H9 (cell line): ENCODE data around the gene SHB. TPM values are rescaled to one million over a fixed set of nuclear protein-coding genes. Genes with fewer than 3 reads are reported as not detected.

Experiments
- DNase-seq: peaks from one replicate; pipeline ENCODE4 v3.0.0-alpha.2; 2017
- H2AFZ ChIP-seq: one replicate; pipeline ENCODE4 v1.6.1; 2013; ENCODE audit warnings: mild to moderate bottlenecking, low read length, control low read depth, moderate library complexity
- H2AK5ac ChIP-seq: 2 replicates; pipeline ENCODE4 v1.6.1; 2013; ENCODE audit warnings: low read length, control low read depth, mixed read lengths; ENCODE audit not compliant: insufficient read length
- H2BK120ac ChIP-seq: one replicate; pipeline ENCODE4 v1.6.1; 2013; ENCODE audit warnings: low read depth, mild to moderate bottlenecking, low read length, control low read depth, inconsistent platforms; ENCODE audit not compliant: poor library complexity, severe bottlenecking
- H2BK12ac ChIP-seq: 2 replicates; pipeline ENCODE4 v1.6.1; 2013; ENCODE audit warnings: low read length, control low read depth, mixed read lengths, low read depth; ENCODE audit not compliant: insufficient read length
- H2BK15ac ChIP-seq: 2 replicates; pipeline ENCODE4 v1.6.1; 2013; ENCODE audit warnings: low read depth, low read length, control low read depth
- H2BK20ac ChIP-seq: one replicate; pipeline ENCODE4 v1.6.1; 2013; ENCODE audit warnings: low read depth, mild to moderate bottlenecking, low read length, control low read depth, inconsistent platforms; ENCODE audit not compliant: poor library complexity, severe bottlenecking
- H2BK5ac ChIP-seq: 2 replicates; pipeline ENCODE4 v1.6.1; 2013; ENCODE audit warnings: low read length, control low read depth, mixed read lengths; ENCODE audit not compliant: insufficient read length
- H3K14ac ChIP-seq: 2 replicates; pipeline ENCODE4 v1.6.1; 2013; ENCODE audit warnings: low read length, control low read depth; ENCODE audit not compliant: insufficient read depth
- H3K18ac ChIP-seq: 2 replicates; pipeline ENCODE4 v1.6.1; 2013; ENCODE audit warnings: low read depth, mild to moderate bottlenecking, mixed read lengths, low read length, control low read depth; ENCODE audit not compliant: insufficient read length
- H3K23ac ChIP-seq: 2 replicates; pipeline ENCODE4 v1.6.1; 2013; ENCODE audit warnings: low read length, control low read depth, mixed read lengths, low read depth; ENCODE audit not compliant: insufficient read length
- H3K23me2 ChIP-seq: 2 replicates; pipeline ENCODE4 v1.6.1; 2013; ENCODE audit warnings: low read depth, mild to moderate bottlenecking, mixed read lengths, low read length, control low read depth; ENCODE audit not compliant: insufficient read length, poor library complexity, severe bottlenecking
- H3K27ac ChIP-seq: 2 replicates; pipeline ENCODE4 v1.5.1; 2013; ENCODE audit warnings: low read length, control low read depth, mixed read lengths, low read depth; ENCODE audit not compliant: insufficient read length
- H3K27me3 ChIP-seq: 2 replicates; pipeline ENCODE4 v1.6.1; 2013; ENCODE audit warnings: low read length, control low read depth, inconsistent platforms; ENCODE audit not compliant: insufficient read depth
- H3K4ac ChIP-seq: 2 replicates; pipeline ENCODE4 v1.6.1; 2013; ENCODE audit warnings: low read depth, mild to moderate bottlenecking, control low read depth, inconsistent platforms, low read length, moderate library complexity
- H3K4me1 ChIP-seq: 2 replicates; pipeline ENCODE4 v1.6.1; 2013; ENCODE audit warnings: low read length, control low read depth, inconsistent platforms; ENCODE audit not compliant: insufficient read depth
- H3K4me2 ChIP-seq: 2 replicates; pipeline ENCODE4 v1.6.1; 2013; ENCODE audit warnings: low read length, control low read depth, mixed read lengths; ENCODE audit not compliant: insufficient read length, insufficient read depth
- H3K56ac ChIP-seq: 2 replicates; pipeline ENCODE4 v1.6.1; 2013; ENCODE audit warnings: low read depth, mild to moderate bottlenecking, mixed read lengths, low read length, control low read depth; ENCODE audit not compliant: insufficient read length
- H3K79me1 ChIP-seq: 2 replicates; pipeline ENCODE4 v1.6.1; 2013; ENCODE audit warnings: low read depth, mild to moderate bottlenecking, moderate library complexity, low read length, control low read depth, inconsistent platforms; ENCODE audit not compliant: insufficient read depth, poor library complexity, severe bottlenecking
- H3K79me2 ChIP-seq: 2 replicates; pipeline ENCODE4 v1.6.1; 2013; ENCODE audit warnings: low read length, control low read depth, inconsistent platforms; ENCODE audit not compliant: insufficient read depth
- H3K9ac ChIP-seq: 2 replicates; pipeline ENCODE4 v1.6.1; 2013; ENCODE audit warnings: low read length, control low read depth, mixed read lengths; ENCODE audit not compliant: insufficient read length; ENCODE audit errors: extremely low read depth
- H3K9me3 ChIP-seq: one replicate; pipeline ENCODE4 v1.6.1; 2013; ENCODE audit warnings: low read depth, low read length, inconsistent platforms; ENCODE audit not compliant: control insufficient read depth
- H3T11ph ChIP-seq: one replicate; pipeline ENCODE4 v1.6.1; 2013; ENCODE audit warnings: mild to moderate bottlenecking, low read length, control low read depth, inconsistent platforms
- H4K20me1 ChIP-seq: one replicate; pipeline ENCODE4 v1.6.1; 2013; ENCODE audit not compliant: control insufficient read depth, insufficient read length, insufficient read depth
- H4K5ac ChIP-seq: 2 replicates; pipeline ENCODE4 v1.6.1; 2013; ENCODE audit warnings: low read depth, mild to moderate bottlenecking, mixed read lengths, low read length, control low read depth; ENCODE audit not compliant: insufficient read length
- H4K8ac ChIP-seq: replicated peaks from 2 replicates; pipeline ENCODE4 v1.6.1; 2013; ENCODE audit warnings: low read length, control low read depth, mixed read lengths, low read depth; ENCODE audit not compliant: insufficient read length
- H4K91ac ChIP-seq: 2 replicates; pipeline ENCODE4 v1.6.1; 2013; ENCODE audit warnings: low read depth, mild to moderate bottlenecking, moderate library complexity, mixed read lengths, low read length, control low read depth; ENCODE audit not compliant: insufficient read length
- H3K27ac Mint-ChIP-seq, 3 experiments: 2 replicates in 2 of 3; 3 replicates in 1 of 3; pipeline ENCODE4 v1.8.0; 2020 to 2021; ENCODE audit warnings: mixed read lengths in 3 of 3, mild to moderate bottlenecking in 1 of 3, moderate library complexity in 1 of 3
- H3K27me3 Mint-ChIP-seq: 2 replicates; pipeline ENCODE4 v1.8.0; 2021; ENCODE audit warnings: low read depth, mild to moderate bottlenecking, moderate library complexity, mixed read lengths
- H3K36me3 Mint-ChIP-seq, 3 experiments: 2 replicates in 2 of 3; 3 replicates in 1 of 3; pipeline ENCODE4 v1.8.0; 2020 to 2021; ENCODE audit warnings: low read depth in 3 of 3, mixed read lengths in 3 of 3; ENCODE audit not compliant: insufficient read depth in 1 of 3
- H3K4me1 Mint-ChIP-seq, 2 experiments: 2 replicates each; pipeline ENCODE4 v1.8.0; 2020; ENCODE audit warnings: mixed read lengths in 2 of 2
- H3K4me3 Mint-ChIP-seq, 2 experiments: 2 replicates in 1 of 2; 3 replicates in 1 of 2; pipeline ENCODE4 v1.8.0; 2020 to 2021; ENCODE audit warnings: mild to moderate bottlenecking in 2 of 2, mixed read lengths in 2 of 2, moderate library complexity in 1 of 2
- H3K9me3 Mint-ChIP-seq, 2 experiments: 2 replicates in 1 of 2; 3 replicates in 1 of 2; pipeline ENCODE4 v1.8.0; 2020; ENCODE audit warnings: mild to moderate bottlenecking in 2 of 2, mixed read lengths in 2 of 2, moderate library complexity in 1 of 2
- WGBS: extraction: QIAGEN DNeasy Blood & Tissue Kit; methylation state at CpG from one replicate; pipeline ENCODE4 v1.1.7; 2013; ENCODE audit warnings: missing lambda C conversion rate, low lambda C conversion rate, mixed read lengths; ENCODE audit not compliant: insufficient read length; ENCODE audit errors: extremely low coverage; 5-methylcytosine and 5-hydroxymethylcytosine counted together
- total RNA-seq: library from RNA; stranded (reverse); gene quantifications from 2 replicates; pipeline ENCODE4 v1.2.1, GENCODE V29; 2021
- TF ChIP-seq, protein P1 (sequence below): fragments of 200-600 bp; sonication (generic); conservative IDR thresholded peaks from 3 replicates; pipeline ENCODE4 v1.8.0; 2021; ENCODE audit warnings: antibody characterized with exemption, mild to moderate bottlenecking

The SHB gene
- total RNA-seq, 1 experiment from 2014 or later = 14.6 TPM

DNA sequence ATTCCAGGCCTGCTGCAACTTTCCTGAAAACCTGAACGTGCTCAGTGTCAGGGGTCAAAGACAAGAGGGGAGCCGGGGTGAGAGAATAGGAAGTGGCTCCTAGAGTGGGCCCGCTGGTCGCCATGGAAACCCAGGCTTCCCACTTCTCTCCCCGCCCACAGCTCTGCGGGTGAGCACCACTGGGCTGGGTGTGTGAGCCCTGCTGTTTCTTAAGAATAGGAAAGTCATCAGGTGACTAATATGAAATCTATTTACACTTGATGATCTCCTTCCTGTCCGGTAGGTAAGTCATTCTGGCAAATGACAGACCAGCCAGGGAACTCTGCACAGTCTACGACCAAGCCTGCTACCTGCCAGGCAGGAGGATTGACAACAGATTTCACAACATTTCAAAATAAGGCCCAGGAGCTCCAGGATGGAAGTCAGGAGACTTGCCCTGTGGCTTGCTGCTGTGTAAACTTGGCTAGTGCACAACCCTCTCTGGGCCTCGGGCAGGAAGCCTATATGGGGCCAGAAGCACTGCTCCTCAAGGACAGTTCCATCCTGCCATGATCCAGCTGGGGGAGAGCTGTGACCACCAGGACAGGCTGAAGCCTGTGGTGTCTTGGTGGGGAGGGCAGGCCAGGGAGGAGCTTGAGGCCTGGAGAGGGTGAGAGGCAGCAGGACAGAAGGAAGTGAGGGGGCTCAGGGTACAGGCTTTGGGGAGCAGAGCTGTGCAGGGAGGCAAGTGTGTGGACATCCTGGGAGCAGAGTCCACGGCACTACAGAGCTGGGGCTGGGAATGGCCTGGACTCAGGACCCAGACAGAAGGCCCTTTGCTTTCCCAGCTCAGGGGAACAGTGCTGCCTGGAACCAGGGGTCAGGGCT is 60.6 kb downstream of the SHB start:
- H3K4me1 ChIP-seq = peaks cover 14% of the 10 kb centered on the region; the same call in 1 of the 2 replicates
- no peak overlapping the region for H3K56ac ChIP-seq
- H2BK15ac ChIP-seq = no peak overlapping the region
- H3K23ac ChIP-seq = no peak overlapping the region
- H3T11ph ChIP-seq = no peak overlapping the region
- no peaks in the 10 kb centered on the region for H3K79me2 ChIP-seq
- no peak overlapping the region for H4K8ac ChIP-seq
- H3K4me3 Mint-ChIP-seq = peak overlapping the region in 1 of 2 experiments; percentile 51; a peak in 2 of 5 replicates
- peaks cover 52 to 57% of the 10 kb centered on the region in 2 experiments for H3K4me1 Mint-ChIP-seq
- H3K36me3 Mint-ChIP-seq = peaks cover 0 to 3% (median 2%) of the 10 kb centered on the region in 3 experiments; a peak in 2 of 7 replicates
- no peak overlapping the region; the same call in 1 of the 2 replicates for H3K4ac ChIP-seq
- no peak for DNase-seq
- no peak overlapping the region for H3K4me2 ChIP-seq
- peaks cover 3% of the 10 kb centered on the region for H4K20me1 ChIP-seq
- no peak overlapping the region for H4K91ac ChIP-seq
- no peak overlapping the region for H2BK12ac ChIP-seq
- peak overlapping the region; percentile 81 for H3K18ac ChIP-seq
- no peak overlapping the region for H2BK120ac ChIP-seq
- H3K23me2 ChIP-seq = no peaks in the 10 kb centered on the region
- H3K9ac ChIP-seq = no peak overlapping the region
- no peaks in the 10 kb centered on the region for H3K9me3 ChIP-seq
- no peaks in the 10 kb centered on the region for H3K27me3 Mint-ChIP-seq
- no peak overlapping the region; the same call in 1 of the 2 replicates for H3K14ac ChIP-seq
- H2BK5ac ChIP-seq = no peak overlapping the region
- no peak overlapping the region for H2AK5ac ChIP-seq
- H2BK20ac ChIP-seq = no peak overlapping the region
- no peak overlapping the region for H2AFZ ChIP-seq
- no peaks in the 10 kb centered on the region for H3K79me1 ChIP-seq
- no peak overlapping the region for H3K27ac ChIP-seq
- TF ChIP-seq, protein P1, sequence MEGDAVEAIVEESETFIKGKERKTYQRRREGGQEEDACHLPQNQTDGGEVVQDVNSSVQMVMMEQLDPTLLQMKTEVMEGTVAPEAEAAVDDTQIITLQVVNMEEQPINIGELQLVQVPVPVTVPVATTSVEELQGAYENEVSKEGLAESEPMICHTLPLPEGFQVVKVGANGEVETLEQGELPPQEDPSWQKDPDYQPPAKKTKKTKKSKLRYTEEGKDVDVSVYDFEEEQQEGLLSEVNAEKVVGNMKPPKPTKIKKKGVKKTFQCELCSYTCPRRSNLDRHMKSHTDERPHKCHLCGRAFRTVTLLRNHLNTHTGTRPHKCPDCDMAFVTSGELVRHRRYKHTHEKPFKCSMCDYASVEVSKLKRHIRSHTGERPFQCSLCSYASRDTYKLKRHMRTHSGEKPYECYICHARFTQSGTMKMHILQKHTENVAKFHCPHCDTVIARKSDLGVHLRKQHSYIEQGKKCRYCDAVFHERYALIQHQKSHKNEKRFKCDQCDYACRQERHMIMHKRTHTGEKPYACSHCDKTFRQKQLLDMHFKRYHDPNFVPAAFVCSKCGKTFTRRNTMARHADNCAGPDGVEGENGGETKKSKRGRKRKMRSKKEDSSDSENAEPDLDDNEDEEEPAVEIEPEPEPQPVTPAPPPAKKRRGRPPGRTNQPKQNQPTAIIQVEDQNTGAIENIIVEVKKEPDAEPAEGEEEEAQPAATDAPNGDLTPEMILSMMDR = no peak
- no CpG with 5 or more reads among the region's 10 CpGs for WGBS
- no peaks in the 10 kb centered on the region for H3K27me3 ChIP-seq
- peak overlapping the region; percentile 18 to 96 (median 64); a peak in 5 of 7 replicates for H3K27ac Mint-ChIP-seq
- no peaks in the 10 kb centered on the region for H3K9me3 Mint-ChIP-seq
- no peak overlapping the region for H4K5ac ChIP-seq
